GM12891 (cell line): ENCODE measurements around the gene IL1RAPL1.

Source experiments
- PAX5 ChIP-seq: IDR thresholded peaks from 2 replicates; pipeline ENCODE4 v1.6.1; 2011; ENCODE audit warnings: low read length, moderate library complexity, mild to moderate bottlenecking; ENCODE audit not compliant: insufficient read depth, severe bottlenecking
- POLR2A ChIP-seq: IDR thresholded peaks from 2 replicates; pipeline ENCODE4 v1.6.1; 2011; ENCODE audit warnings: low read depth, low read length, control low read depth
- POLR2AphosphoS5 ChIP-seq: IDR thresholded peaks from 2 replicates; pipeline ENCODE4 v1.6.1; 2011; ENCODE audit warnings: low read depth, low read length, control low read depth
- SPI1 ChIP-seq: IDR thresholded peaks from 2 replicates; pipeline ENCODE4 v1.6.1; 2011; ENCODE audit warnings: low read depth, low read length, control low read depth
- TAF1 ChIP-seq: IDR thresholded peaks from 2 replicates; pipeline ENCODE4 v1.6.1; 2011; ENCODE audit warnings: low read depth, low read length, control low read depth

DNA sequence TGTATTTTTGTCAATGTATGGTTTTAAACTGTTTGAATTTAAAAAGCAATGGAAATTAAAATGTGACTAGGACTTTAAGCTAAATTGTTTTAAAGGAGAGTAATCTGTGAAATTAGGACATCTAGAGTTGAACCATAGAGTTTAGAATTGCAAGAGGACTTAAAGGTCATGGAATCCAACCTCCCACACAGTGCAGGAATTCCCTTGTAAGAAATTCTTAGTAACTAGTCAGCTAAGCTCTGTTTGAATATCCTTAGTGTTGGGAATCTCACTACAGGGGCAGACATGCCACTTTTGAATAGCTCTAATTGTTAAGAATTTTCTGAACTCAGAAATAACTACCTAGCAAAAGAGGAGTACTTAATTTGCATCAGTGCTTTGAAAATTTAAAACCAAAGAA, 292.9 kb downstream of the IL1RAPL1 start:
- TF ChIP-seq POLR2A (no peak), TAF1 (no peak), POLR2AphosphoS5 (no peak), PAX5 (no peak), SPI1 (no peak)
